ENCODE results near the gene SAFB2. TPM values are rescaled to one million over a fixed set of nuclear protein-coding genes. Genes with fewer than 3 reads are reported as not detected.

The SAFB2 gene
- total and polyA plus RNA-seq, 2 donors (not counting 3 experiments of a cell fraction or from before 2014, with no cell fraction given), result 24.6 to 85.9 TPM

DNA sequence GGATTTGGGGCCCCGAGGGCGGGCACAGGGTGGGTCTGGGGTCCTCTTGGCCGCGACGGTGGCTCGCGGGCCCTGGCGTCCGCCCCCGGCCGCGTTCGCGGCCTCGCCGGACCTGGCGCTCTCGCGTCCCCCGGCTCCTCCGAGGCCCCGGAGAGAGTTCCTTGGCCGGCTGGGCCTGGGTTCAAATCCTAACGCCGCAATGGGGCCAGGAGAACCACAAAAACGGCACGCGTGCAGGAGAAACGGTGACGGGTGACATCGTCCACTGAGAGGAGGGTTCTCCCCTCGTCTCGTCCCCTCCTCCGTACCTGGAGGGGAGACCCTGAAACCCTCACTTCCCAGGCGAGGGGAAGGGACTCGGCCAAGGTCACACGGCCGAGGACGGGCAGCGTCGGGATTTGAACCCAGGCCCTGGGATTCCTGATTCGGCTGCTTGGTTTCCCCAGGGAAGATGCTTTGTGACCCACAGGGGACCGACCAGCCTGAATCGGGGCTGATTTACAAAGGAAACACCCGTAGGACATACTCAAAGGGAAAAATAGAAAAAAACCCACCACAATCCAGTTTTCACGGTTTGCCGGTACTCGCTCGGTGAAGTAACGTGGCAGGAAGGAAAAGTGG, 931 bp upstream of the SAFB2 start:
- no TSS peak for BruUV-seq (replicated peaks)
- TF ChIP-seq GATA2 (IDR thresholded peaks at IDR 0.05; ENCODE audit: insufficient read depth, insufficient read length, low read depth, low read length) (no peak), MYC (IDR thresholded peaks at IDR 0.05; ENCODE audit: low read depth, low read length) (no peak), FOS (IDR thresholded peaks at IDR 0.05; ENCODE audit: borderline replicate concordance, insufficient read depth, low read length) (no peak), POLR2AphosphoS5 (IDR thresholded peaks at IDR 0.05; ENCODE audit: insufficient read depth, low read depth, low read length) (no peak), EZH2 (IDR thresholded peaks at IDR 0.05; ENCODE audit: borderline replicate concordance, low read depth, low read length, severe bottlenecking) (no peak), JUN (IDR thresholded peaks at IDR 0.05; ENCODE audit: borderline replicate concordance, insufficient read depth, insufficient read length, low read depth) (no peak), POLR2A (IDR thresholded peaks at IDR 0.05; ENCODE audit: low read depth, low read length) (no peak)
- TF ChIP-seq, protein P1, sequence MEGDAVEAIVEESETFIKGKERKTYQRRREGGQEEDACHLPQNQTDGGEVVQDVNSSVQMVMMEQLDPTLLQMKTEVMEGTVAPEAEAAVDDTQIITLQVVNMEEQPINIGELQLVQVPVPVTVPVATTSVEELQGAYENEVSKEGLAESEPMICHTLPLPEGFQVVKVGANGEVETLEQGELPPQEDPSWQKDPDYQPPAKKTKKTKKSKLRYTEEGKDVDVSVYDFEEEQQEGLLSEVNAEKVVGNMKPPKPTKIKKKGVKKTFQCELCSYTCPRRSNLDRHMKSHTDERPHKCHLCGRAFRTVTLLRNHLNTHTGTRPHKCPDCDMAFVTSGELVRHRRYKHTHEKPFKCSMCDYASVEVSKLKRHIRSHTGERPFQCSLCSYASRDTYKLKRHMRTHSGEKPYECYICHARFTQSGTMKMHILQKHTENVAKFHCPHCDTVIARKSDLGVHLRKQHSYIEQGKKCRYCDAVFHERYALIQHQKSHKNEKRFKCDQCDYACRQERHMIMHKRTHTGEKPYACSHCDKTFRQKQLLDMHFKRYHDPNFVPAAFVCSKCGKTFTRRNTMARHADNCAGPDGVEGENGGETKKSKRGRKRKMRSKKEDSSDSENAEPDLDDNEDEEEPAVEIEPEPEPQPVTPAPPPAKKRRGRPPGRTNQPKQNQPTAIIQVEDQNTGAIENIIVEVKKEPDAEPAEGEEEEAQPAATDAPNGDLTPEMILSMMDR (IDR thresholded peaks at IDR 0.05; ENCODE audit: extremely low read depth in 1 of 2, insufficient read depth in 1 of 2, low read depth in 1 of 2, low read length in 2 of 2), result no peak
- TF ChIP-seq, protein P2, sequence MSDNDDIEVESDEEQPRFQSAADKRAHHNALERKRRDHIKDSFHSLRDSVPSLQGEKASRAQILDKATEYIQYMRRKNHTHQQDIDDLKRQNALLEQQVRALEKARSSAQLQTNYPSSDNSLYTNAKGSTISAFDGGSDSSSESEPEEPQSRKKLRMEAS (IDR thresholded peaks at IDR 0.05; ENCODE audit: insufficient read depth, insufficient read length), result no peak
- DNase-seq (ENCODE audit: low read depth, low spot score), result peak; percentile 28
- FAIRE-seq, result peak; percentile 67
- Histone ChIP-seq H3K9me3 (replicated peaks; ENCODE audit: control insufficient read depth, insufficient read depth, low read length) (no peaks in the 10 kb centered on the region), H3K79me2 (ENCODE audit: control insufficient read depth, insufficient read depth, low read length) (peaks cover 96% of the 10 kb centered on the region), H3K9ac (replicated peaks; ENCODE audit: extremely low read depth, insufficient read depth, low read length) (peak overlapping the region; percentile 90), H3K4me1 (ENCODE audit: control insufficient read depth, extremely low read depth, insufficient read depth, low read length) (peaks cover 28% of the 10 kb centered on the region), H3K4me2 (ENCODE audit: insufficient read depth, low read length) (peak overlapping the region; percentile 76), H3K27ac (ENCODE audit: insufficient read depth, low read depth, low read length) (peak overlapping the region; percentile 59), H3K9me1 (replicated peaks; ENCODE audit: control insufficient read depth, extremely low read depth, insufficient read depth, low read length) (no peaks in the 10 kb centered on the region), H4K20me1 (replicated peaks; ENCODE audit: control insufficient read depth, extremely low read depth, insufficient read depth, low read length) (no peaks in the 10 kb centered on the region), H3K4me3 (replicated peaks in 1 of 3; ENCODE audit: insufficient read depth in 1 of 3, low read depth in 1 of 3, low read length in 3 of 3) (peak overlapping the region; percentile 82 to 90 (median 82)), H2AFZ (ENCODE audit: low read depth, low read length) (peak overlapping the region; percentile 47), H3K36me3 (ENCODE audit: control insufficient read depth in 2 of 2, extremely low read depth in 1 of 2, insufficient read depth in 2 of 2, low read length in 2 of 2) (peaks cover 22 to 23% of the 10 kb centered on the region in 2 experiments), H3K27me3 (ENCODE audit: control insufficient read depth in 2 of 2, insufficient read depth in 2 of 2, low read length in 2 of 2) (no peaks in the 10 kb centered on the region)
- dilution Hi-C loops (cut with MboI; ENCODE audit: extremely low pct_ligation_motif_present, low sequenced_read_pairs) (no loop called here), intact Hi-C loops (cut with micrococcal nuclease) (loop anchor here (1.0 to 2.0 kb wide), 2 partner anchors 57 to 97 kb away; partner anchors contain the start of genes CATSPERD, HSD11B1L, LONP1 and MICOS13)
- POLR2A ChIA-PET, result interaction anchor here (1.3 to 1.5 kb wide), 2 partner anchors 66 to 281 kb away, joined by 3 to 7 read pairs; partner anchors contain the start of genes RPL36 and VMAC
- CTCF ChIA-PET, result interaction anchor here (1.0 to 1.5 kb wide), 2 partner anchors 64 to 97 kb away, joined by 4 to 10 read pairs; partner anchors contain the start of genes CATSPERD and LONP1

All from endothelial cell of umbilical vein (primary cell).